Activated CD4-positive, alpha-beta T cell treated with anti-CD3 and anti-CD28 coated beads, Interleukin-2, amount 50 U/mL, for 24 hours (primary cell): ENCODE results near the gene RETN.

Experiments used
- DNase-seq, 2 donors: peaks; one replicate each; pipeline ENCODE4 v3.0.0-alpha.2; 2020; ENCODE audit warnings: low read depth in 1 of 2, low spot score in 1 of 2

Gene RETN

GRCh38 chr19:7705387-7706187 is 36.7 kb downstream of the RETN start:
- DNase-seq: peak; percentile 43 to 77

- DNase-seq: no peak
Measured at GRCh38 chr19:7706188-7706954, 37.5 kb downstream of the RETN start.

- no peak for DNase-seq
Measured at GRCh38 chr19:7706955-7707456, 38.2 kb downstream of the RETN start.

- DNase-seq: no peak
Measured at GRCh38 chr19:7709932-7710460, 41.1 kb downstream of the RETN start.

GRCh38 chr19:7710616-7711015 is 41.8 kb downstream of the RETN start:
- DNase-seq: no peak

- DNase-seq: no peak
Measured at GRCh38 chr19:7715671-7716070, 46.8 kb downstream of the RETN start.

- DNase-seq: no peak
Measured at GRCh38 chr19:7716762-7717161, 47.9 kb downstream of the RETN start.

- DNase-seq: no peak
Measured at GRCh38 chr19:7718668-7719067, 49.8 kb downstream of the RETN start.
